Frontal cortex (tissue), 4 donors: ENCODE measurements around the gene NUDT14. TPM values are rescaled to one million over a fixed set of nuclear protein-coding genes. Genes with fewer than 3 reads are reported as not detected.
A peak's percentile ranks its signal among the peaks of the same experiment; 100 is the strongest.

Experiments
- DNase-seq, 2 donors: peaks; one replicate each; pipeline ENCODE4 v3.0.0; 2012; ENCODE audit warnings: low spot score in 2 of 2
- FAIRE-seq: peaks from 2 replicates; lab custom pipeline; 2012; peaks lifted over from hg19 to GRCh38; lab: Jason Lieb, UNC
- total RNA-seq: library from RNA; depleted of rRNA; stranded (reverse); fragments of >200 nt; gene quantifications from one replicate; pipeline ENCODE4 v1.2.3, GENCODE V29; 2014
- donor health status: control.
- donor health status: control.
- donor health status: control.

The NUDT14 gene
- 32.6 TPM for total RNA-seq

DNA sequence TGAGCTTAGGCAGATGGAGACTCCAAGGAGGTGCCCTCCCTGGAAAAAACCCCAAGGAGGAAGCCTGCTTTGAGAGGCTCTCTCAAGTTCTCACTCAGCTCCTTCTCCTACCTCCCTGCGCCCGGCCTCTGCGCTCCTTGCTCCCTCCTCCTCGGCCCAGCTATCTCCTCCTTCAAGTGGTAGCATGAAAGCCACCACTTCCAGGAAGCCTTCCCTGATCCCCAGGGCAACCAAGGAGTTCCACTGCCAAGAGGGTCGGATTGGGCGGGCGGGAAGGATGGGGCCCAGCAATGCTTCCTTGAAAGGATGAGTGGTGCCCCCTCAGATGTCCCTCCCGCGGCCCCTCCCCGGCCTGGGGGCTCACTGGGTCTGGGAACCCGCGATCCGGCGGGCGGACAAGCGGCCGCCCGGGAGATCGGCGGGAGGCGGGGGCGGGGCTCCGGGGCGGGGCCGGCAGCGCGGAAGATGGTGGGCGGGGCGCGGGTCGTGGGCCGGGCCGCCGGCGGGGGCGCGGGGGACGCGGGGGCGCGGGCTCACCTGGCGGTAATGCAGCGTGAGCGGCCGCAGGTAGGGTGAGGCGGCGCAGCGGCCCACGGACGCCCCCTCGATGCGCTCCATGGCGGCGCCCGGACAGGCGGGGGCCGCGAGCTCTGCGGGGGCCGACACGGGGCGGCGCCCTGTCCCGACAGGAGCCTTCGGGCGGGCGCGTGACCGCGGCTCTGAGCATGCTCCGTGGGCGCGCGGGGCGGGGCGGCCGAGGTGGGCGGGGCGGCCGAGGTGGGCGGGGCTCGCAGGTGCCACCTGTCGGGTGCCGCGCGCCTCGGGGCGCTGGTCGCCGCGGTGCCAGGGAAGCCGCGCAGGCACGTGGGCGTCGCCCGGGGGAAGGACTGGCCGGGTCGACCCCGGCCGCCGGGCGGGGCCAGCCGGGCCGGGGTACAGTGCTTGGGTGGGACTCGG lies at the start of gene NUDT14:
TSS of gene NUDT14 (minus strand) at position 721 of the 957 bp plus-strand sequence. CDS start at position 618, 103 bp downstream.
- FAIRE-seq (no peak), DNase-seq (peak; percentile 92)

DNA sequence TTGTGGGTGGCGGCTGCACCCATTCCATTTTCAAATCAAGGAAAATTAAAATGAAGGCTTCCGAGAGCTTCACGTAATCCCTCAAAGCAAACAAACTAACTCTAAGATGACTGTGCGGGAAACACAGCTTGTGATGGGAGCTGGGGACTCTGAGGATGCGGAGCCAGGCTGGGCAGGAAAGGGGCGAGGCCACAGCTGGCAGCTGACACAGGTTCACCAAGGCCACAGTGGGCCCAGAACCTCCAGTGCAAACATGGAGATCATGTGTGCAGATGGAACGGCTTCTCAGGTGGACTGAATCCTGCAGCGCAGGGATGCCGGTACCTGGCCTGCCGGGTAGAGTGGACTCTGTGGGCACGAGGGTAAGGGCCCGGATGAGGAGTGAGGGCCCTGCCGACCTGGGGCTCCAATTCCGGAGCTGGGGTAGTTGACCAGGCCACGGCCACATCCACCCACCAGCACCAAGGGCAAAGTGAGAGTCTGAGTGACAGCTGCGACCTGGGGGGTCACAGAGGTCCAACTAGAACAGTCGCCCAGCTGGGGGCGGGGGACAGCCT lies 48.1 kb upstream of the NUDT14 start:
- FAIRE-seq, result no peak

DNA sequence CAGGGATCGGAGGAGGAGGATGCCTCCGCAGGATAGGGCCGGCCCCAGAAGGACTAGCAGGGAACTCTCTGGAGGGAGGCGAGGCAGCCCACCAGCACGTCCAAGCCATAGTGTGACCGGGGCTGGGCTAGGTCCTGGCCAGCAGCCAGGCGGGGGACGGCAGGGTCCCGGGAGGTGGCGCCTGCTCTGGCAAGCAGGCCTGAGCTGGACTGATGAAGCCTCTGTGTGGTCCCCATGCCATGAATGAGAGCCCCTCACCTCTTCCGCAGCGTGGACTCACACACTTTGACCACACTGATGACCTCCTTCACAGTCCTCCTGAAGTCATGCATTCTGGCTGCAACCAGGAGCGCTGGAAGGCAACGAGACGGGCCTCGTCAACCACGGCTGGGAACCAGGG lies 47.5 kb upstream of the NUDT14 start:
- DNase-seq, result no peak
- no peak for FAIRE-seq

More for the DNA sequence above, 48.1 kb upstream of the NUDT14 start:
- DNase-seq, result no peak

DNA sequence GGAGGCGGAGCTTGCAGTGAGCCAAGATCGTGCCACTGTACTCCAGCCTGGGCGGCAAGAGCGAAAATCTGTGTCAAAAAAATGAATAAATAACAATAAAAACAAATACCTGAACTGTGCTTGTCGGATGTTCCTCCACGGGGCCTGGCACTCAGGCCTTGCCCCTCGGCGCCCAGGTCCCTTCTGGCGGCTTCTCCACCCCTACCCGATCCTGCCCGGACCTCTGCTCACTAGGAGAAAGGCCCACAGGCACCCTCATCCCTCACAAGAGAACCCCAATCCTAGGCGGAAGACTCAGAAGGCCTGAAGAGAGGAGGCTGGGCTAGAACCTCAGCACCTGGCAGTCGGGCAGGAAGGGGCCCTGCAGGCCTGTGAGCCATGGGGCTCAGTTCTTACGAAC lies 46.2 kb upstream of the NUDT14 start:
- FAIRE-seq, result no peak

DNA sequence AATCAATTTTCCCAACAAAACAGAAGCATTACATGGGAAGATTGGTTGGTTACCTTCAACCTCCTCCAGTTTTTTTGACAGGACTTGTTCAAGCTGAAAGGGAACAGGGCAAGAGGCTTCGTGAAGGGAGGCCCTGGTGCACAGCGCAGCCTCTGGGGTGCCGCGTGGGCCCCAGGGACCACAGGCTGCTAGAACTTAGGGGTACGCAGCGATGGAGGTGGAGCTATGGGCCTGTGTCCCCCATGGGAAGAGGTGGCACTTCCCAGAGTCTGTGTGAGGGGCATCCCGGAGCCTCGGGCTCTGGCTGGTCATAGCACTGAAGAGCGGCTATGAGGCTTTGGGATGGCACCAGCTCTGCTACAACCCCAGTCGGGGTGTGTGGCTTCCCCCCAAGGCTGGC lies 45.1 kb upstream of the NUDT14 start:
- DNase-seq (no peak), FAIRE-seq (no peak)

More for the DNA sequence above, 46.2 kb upstream of the NUDT14 start:
- no peak for DNase-seq

GRCh38 chr14:105224845-105225570 lies 43.9 kb upstream of the NUDT14 start:
- no peak for DNase-seq

GRCh38 chr14:105223770-105224544 lies 42.8 kb upstream of the NUDT14 start:
- DNase-seq (no peak), FAIRE-seq (no peak)

More at GRCh38 chr14:105224845-105225570, 43.9 kb upstream of the NUDT14 start:
- no peak for FAIRE-seq

GRCh38 chr14:105223260-105223659 lies 42.1 kb upstream of the NUDT14 start:
- no peak for DNase-seq
- FAIRE-seq, result no peak

GRCh38 chr14:105221598-105222178 lies 40.6 kb upstream of the NUDT14 start:
- FAIRE-seq, result no peak
- no peak for DNase-seq

DNA sequence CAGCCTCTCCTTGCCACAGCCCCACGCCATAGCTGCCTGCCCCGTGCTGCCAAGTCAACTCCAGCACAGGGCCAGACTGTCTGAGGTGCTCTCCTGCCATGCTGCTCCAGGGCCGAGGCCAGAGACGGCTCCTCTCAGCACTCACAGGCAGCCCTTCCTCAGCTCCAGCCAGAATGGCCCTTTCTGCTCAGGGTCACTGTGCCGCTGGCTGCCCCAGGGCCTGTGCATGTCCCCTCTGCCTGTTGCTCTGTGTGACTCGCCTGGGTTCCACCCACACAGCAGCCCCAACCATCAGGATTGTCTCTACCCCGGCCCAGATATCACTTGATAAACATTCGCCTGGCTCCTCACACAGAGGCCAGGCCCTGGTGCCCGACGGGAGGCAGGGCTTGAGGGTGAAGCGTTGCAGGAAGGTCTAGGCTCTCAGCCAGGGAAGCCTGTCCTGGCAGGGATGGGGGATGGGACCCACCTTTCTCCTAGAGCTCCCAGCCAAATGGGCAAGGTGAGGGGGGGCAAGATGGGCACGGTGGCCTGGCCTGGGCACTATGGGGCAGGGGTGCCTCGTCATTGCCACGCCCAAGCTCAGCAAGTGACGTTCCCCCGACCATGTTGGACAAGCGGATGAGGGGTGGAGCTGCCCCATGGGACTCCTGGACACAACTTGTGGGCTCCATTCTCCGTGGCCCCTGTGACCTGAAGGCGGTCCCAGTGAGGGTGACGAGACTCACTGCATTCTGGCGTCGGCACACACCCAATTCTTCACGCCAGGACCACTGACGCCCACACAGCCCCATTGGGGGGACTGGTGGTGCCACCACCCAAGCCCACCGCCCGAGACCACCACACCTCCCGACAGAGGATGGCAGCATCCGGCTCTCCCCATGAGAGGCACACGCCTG lies 39.8 kb upstream of the NUDT14 start:
- DNase-seq (no peak), FAIRE-seq (no peak)

DNA sequence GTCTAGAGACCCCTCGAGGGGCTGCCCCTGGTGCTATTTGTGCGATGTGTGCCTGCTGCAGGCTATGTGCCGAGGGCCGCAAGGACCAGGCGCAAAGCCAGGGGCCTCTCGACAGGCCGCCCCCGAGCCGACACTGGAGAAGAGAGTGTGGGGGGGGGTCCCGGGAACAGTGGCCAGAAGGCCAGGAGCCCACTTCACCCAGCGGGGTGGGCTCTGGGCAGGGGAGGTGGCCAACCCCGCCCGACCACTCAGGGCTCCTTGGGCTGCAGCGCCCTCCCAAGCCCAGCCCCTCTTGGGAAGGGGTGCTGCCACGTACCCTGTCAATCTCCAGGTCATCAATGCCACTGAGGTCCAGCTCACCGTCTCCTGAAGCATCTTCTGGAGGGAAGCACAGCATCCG lies 38.6 kb upstream of the NUDT14 start:
- no peak for DNase-seq
- FAIRE-seq, result no peak

DNA sequence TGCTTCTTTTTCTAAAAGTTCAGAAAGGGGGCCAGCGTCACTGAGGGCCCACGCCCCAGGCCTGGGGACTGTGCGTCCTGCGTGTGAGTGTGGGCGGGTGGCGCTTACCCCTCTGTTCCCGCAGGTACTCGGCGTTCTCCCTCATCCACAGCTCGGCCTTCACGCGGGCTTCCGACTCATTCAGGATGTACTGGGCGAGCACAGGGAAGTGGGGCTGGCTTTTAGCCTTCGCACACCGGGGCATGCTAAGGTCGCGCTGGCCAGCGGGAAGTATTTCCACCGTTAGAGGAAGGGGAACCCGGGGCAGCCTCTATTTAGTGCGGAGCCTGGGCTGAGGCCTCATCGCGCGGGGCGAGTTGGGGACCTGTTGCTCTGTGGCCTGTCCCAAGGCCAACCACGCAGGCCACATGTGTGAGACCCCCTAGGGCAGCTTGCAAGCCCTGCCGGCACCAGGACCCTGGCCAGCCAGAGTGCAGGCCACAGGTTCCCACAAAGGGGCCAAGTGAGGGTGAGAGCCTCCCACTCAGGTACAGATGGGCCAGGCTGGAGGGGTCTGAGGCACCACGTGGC lies 38.0 kb upstream of the NUDT14 start:
- FAIRE-seq, result no peak
- no peak for DNase-seq

GRCh38 chr14:105218611-105219010 lies 37.5 kb upstream of the NUDT14 start:
- DNase-seq (no peak), FAIRE-seq (no peak)

DNA sequence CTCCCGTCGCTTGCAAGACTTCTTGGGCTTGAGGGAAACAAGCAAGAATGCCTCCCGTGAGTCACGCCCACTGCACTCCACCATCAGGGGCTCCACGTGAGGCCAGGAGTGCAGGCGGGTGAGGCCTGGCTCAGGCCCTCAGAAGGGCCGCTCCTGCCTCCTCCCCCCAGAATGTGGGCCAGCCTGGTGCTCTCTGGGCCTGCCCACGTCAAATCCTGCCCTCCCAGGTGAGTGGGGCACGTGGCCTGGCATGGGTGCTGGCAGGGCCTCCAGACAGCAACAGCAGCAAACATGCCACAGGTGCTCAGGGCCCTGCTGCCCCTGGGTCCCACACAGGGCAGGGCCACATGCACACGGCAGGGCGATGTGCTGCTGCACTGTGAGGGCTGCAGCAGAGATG lies 36.7 kb upstream of the NUDT14 start:
- no peak for DNase-seq
- no peak for FAIRE-seq

DNA sequence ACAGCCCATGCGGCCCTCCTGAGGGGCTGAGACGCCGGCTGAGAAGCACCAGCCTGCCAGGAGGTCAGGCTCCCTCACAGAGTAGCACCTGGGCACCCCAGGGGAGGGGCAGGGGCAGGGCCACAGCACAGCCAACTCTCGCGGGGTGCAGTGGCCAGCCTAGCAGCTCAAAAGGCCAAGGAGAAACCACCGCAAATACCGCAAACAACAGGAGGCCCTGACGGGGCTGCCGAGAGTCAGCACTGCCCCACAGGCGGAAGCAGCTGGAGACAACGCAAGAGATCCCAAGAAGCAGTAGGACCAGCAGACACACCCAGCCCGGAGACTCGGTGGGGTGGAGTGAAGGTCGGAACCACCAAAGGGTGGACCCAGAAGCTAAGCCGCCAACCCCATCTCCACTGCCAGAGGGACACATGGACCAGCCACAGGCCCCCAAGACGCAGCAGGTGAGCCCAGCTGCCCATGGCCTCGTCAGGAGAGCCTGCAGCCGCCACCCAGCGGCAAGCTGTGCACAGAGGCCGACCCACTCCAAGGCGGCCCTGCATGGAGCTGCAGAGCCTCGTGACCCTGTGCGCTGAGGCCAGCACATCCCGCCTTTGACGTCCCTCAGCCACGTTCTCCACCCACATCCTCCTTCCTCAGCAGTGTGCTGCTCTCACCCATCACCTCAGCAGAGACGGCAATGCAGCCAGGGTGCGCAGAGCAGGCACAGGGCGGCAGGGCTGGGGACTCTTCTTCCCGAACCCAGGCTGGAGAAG lies 35.6 kb upstream of the NUDT14 start:
- no peak for FAIRE-seq
- no peak for DNase-seq

GRCh38 chr14:105215602-105216001 lies 34.5 kb upstream of the NUDT14 start:
- no peak for FAIRE-seq
- DNase-seq, result no peak

- FAIRE-seq (no peak), DNase-seq (no peak)
Observed at GRCh38 chr14:105214324-105214915, 33.3 kb upstream of the NUDT14 start.
